Activated T-cell treated with anti-CD3 and anti-CD28 coated beads for 1 hour (primary cell): ENCODE results near the gene SART1.

Experiments used
- DNase-seq: peaks from one replicate; pipeline ENCODE4 v3.0.0-alpha.2; 2020; ENCODE audit warnings: low read depth

Gene SART1, protein sequence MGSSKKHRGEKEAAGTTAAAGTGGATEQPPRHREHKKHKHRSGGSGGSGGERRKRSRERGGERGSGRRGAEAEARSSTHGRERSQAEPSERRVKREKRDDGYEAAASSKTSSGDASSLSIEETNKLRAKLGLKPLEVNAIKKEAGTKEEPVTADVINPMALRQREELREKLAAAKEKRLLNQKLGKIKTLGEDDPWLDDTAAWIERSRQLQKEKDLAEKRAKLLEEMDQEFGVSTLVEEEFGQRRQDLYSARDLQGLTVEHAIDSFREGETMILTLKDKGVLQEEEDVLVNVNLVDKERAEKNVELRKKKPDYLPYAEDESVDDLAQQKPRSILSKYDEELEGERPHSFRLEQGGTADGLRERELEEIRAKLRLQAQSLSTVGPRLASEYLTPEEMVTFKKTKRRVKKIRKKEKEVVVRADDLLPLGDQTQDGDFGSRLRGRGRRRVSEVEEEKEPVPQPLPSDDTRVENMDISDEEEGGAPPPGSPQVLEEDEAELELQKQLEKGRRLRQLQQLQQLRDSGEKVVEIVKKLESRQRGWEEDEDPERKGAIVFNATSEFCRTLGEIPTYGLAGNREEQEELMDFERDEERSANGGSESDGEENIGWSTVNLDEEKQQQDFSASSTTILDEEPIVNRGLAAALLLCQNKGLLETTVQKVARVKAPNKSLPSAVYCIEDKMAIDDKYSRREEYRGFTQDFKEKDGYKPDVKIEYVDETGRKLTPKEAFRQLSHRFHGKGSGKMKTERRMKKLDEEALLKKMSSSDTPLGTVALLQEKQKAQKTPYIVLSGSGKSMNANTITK

DNA sequence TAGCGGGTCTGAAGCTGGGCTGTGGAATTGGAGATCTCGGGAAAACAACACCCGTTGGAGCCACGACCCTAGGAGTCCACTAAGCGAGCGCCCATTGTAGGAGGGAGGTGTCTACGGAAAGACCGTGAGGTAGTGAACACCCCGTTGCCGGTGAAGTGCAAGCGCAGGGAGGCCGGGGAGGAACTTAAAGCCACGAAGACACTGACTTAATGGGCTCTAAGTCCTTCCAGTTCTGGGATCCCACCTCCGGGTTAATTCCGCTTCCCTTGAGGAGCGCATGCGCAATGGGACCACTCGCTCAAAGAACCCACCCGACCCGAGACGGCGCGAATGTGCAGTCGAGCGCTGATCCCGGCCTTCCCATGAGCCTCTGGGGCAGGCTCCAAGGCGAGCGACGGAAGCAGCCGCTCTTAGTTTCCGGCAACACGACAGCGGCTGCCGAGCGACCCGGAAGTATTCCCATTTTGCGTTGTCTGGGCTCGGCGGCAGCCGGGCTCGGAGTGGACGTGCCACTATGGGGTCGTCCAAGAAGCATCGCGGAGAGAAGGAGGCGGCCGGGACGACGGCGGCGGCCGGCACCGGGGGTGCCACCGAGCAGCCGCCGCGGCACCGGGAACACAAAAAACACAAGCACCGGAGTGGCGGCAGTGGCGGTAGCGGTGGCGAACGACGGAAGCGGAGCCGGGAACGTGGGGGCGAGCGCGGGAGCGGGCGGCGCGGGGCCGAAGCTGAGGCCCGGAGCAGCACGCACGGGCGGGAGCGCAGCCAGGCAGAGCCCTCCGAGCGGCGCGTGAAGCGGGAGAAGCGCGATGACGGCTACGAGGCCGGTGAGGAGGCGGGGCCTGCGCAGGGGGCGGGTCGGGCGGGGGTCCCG is at the start of gene SART1:
SART1 (plus strand) TSS at position 468 of the 874 bp plus-strand sequence; CDS start at position 515, 47 bp downstream.
- peak; percentile 89 for DNase-seq

DNA sequence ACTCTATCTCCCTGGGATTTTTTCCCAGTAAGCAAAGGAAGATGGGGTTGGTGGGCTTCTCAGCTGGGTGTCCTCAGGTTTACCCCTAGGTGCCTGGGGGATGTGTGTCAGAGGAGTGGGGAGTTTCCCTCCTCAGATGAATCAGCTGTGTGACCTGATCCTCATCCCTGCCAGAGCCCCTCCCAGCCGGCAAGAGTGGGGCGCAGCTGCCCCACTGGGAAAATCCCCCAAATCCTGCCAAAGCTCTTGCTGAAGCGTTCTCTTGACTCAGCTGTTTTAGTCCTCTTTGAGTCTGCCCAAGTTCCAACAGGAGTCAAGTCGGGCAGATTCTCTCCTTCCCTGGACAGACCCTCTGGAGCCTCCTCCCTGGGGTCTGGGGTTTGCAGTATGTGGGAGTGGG is 48.7 kb upstream of the SART1 start:
- no peak for DNase-seq

GRCh38 chr11:65915101-65915820 is 46.3 kb upstream of the SART1 start:
- no peak for DNase-seq

DNA sequence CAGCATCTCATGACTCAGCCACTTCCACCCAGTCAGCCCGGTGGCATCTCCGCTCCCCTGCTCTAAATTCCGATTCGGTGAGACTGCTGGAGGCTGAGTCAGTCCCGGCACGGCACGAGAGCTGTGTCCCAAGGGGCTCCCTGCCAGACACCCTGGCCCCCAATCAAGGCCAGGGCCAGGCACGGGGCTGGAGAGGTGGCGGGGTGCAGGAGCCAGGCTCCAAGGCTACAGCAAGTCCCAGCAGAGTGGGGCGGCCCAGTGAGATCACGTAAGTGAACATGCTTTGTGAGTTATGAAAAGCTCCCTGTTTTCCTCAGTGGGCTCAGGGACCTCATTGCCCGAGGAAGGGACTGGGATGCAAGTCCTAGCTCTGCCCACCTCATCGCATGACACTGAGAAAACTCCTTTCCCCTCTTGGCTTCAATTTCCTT is 45.7 kb upstream of the SART1 start:
- DNase-seq, result no peak

- DNase-seq, result no peak
These were observed 45.1 kb upstream of the SART1 start for GRCh38 chr11:65916391-65916790.

DNA sequence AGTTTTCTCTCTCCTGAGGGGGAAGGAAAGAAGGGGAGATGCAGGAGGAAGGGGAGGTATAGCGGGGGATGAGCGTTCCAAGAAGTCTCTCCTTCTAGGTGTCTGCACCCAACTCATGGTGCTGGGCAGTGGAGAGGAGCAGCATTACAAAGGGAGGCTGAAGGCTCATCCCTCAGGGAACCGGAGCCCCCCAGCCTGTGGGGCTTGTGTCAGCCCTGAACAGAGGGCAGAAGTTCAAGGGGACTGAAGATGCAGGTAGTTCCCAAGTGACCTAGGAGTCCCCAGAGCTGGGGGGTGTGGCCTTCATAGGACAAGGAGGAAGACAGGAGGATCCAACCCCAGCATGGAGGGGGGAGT is 44.5 kb upstream of the SART1 start:
- no peak for DNase-seq

- DNase-seq, result no peak
These were observed 43.9 kb upstream of the SART1 start for GRCh38 chr11:65917434-65918210.

DNA sequence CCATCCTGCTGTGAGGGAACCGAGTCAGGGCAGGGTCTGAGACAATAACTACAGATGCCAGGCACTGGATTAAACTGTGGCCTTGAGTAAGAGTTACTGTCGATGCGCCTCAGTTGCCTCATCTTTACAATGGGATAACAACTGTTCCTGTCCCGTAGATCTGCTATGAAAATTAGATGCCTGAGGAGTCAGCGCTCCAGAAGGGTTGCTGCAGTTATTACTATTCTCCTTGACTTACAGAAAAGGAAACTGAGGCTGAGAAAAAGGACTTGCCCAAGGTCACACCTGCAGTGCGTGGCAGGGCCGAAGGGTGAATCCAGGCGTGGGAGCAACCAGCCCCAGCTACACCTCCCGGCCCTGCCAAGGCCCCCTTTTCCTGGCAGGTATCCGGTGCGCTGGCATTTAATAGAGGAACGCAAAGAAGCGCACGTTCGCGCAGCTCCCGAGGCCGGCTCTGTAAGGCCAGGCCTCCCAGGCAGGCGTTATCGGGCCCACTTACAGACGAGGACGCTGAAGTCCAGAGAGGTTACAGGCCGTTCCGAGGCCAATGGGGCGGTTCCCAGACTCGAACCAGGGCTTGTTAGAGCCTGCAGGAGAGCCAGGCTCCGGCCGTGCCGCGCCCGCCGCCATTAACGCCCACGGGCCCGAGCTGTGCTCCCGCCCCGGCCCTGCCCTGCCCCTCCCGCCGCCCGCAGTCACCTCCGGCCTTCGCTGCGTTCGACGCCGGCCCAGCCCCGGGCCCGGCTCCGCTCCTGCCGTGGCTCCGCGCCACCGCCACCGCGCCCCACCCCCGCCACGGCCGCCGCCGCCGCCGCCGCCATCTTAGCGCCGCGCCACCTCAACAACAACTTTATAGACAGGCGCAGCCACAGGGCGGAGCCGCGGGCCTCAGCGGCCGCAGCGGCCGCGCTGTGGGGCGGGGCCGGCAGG is 43.1 kb upstream of the SART1 start, which contains the start of gene C11orf68:
C11orf68 (minus strand) TSS at position 852 of the 930 bp plus-strand sequence; CDS start at position 821, 31 bp downstream.
- DNase-seq, result peak; percentile 29

GRCh38 chr11:65919141-65919572 is 42.4 kb upstream of the SART1 start, which contains the start of gene DRAP1:
Gene DRAP1, plus strand, starts transcription at chr11:65919426. Its CDS starts 76 bp downstream, at chr11:65919502.
- peak; percentile 99 for DNase-seq

- peak; percentile 51 for DNase-seq
These were observed 41.8 kb upstream of the SART1 start for GRCh38 chr11:65919573-65920371.

- no peak for DNase-seq
These were observed 41.1 kb upstream of the SART1 start for GRCh38 chr11:65920372-65920802.

GRCh38 chr11:65921033-65921555 is 40.4 kb upstream of the SART1 start:
- no peak for DNase-seq

DNA sequence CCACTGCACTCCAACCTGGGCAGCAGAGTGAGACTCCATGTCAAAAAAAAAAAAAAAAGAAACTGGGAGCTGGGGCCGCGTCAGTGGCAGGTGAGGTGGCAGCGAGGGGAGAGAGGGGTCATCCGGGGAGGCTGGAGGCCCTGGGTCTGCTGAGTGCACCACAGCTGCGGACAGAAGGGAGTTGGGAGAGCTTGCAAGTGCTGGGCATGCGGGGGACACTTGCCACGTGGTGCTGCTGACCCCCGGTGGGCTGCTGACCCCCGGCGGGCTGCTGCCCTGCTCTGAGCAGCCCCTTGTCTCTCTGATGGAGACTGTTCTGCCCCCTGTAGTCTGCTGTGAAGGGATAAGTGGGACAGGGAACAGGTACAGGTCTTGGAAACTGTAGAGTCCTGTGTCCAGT is 39.7 kb upstream of the SART1 start:
- DNase-seq, result no peak

DNA sequence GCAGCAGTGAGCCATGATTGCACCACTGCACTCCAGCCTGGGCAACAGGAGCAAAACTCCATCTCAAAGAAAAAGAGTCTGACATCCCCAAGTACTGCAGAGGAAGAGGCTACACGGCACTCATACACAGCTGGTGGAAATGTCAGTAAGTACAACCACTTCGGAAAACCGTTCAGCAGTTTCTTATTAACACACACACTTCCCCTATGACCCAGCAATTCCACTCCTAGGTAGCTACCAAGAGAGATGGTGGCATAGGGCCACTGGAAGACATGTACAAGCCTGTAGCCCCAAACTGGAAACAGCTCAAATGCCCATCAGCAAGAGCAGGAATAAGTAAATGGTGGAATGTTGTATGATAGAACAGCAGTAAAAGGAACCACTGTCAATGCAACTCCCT is 39.0 kb upstream of the SART1 start:
- DNase-seq, result no peak

DNA sequence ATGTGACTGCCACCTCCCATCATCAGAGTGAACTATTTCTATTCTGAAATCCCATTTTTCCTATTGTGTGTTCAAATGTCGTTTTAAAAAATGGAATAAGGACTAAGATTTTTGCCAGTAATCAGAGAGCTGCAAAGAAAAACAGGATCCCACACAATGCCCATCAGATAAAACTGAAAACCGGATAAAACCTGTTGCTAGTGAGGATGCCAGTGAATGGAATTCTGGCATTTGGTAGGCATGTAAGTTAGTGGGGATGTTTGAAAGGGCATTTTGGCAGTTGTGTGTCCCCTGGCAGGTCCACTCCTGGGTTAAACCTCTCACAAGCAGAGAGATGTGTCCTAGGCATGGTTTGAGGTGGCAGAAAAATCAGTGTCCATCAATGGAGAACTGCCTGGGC is 36.1 kb upstream of the SART1 start:
- no peak for DNase-seq

GRCh38 chr11:65927904-65928397 is 33.6 kb upstream of the SART1 start:
- peak; percentile 66 for DNase-seq

DNA sequence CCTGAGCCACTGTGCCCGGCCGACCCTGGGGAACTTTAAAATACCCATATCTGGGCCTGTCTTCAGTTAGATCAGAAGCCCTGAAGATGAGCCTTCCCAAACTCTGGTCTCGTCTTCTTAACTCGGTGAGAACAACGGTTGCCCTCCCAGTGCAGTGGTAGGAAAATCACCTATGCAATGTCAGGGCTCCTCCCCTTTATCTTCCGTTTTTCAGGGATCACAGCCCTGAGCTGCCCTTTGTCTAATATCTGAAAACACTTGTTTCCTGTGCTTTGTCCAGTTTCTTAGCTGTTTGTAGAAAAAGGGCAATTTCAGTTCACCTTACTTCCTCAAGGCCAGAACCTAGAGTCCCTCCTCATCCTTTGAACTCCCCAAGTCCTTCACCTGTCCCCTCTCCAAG is 32.9 kb upstream of the SART1 start:
- DNase-seq, result no peak
